Trophoblast cell (in vitro differentiated cells and primary cell): ENCODE data around the gene TEAD1.

ENCODE experiments used
- DNase-seq, 2 donors: peaks; one replicate each; pipeline ENCODE4 v3.0.0-alpha.2; 2016
- H2AFZ ChIP-seq: 2 replicates; pipeline ENCODE4 v1.6.1; 2013; ENCODE audit warnings: low read length, moderate library complexity, mild to moderate bottlenecking; ENCODE audit not compliant: insufficient read depth, poor library complexity
- H2AK5ac ChIP-seq: 2 replicates; pipeline ENCODE4 v1.6.1; 2013; ENCODE audit warnings: mild to moderate bottlenecking, low read length
- H2BK120ac ChIP-seq: 2 replicates; pipeline ENCODE4 v1.6.1; 2013; ENCODE audit warnings: low read length, mild to moderate bottlenecking, moderate library complexity; ENCODE audit not compliant: insufficient read depth, poor library complexity
- H2BK12ac ChIP-seq: 2 replicates; pipeline ENCODE4 v1.6.1; 2013; ENCODE audit warnings: mild to moderate bottlenecking, low read length, moderate library complexity
- H2BK5ac ChIP-seq: 2 replicates; pipeline ENCODE4 v1.6.1; 2013; ENCODE audit warnings: low read length, low read depth, moderate library complexity, mild to moderate bottlenecking; ENCODE audit not compliant: poor library complexity
- H3K14ac ChIP-seq: 2 replicates; pipeline ENCODE4 v1.6.1; 2013; ENCODE audit warnings: mild to moderate bottlenecking, low read length
- H3K18ac ChIP-seq: 2 replicates; pipeline ENCODE4 v1.6.1; 2013; ENCODE audit warnings: mild to moderate bottlenecking, low read length
- H3K23ac ChIP-seq: 2 replicates; pipeline ENCODE4 v1.6.1; 2013; ENCODE audit warnings: low read length
- H3K27ac ChIP-seq: 2 replicates; pipeline ENCODE4 v1.5.1; 2013; ENCODE audit warnings: low read depth, mild to moderate bottlenecking, inconsistent platforms, low read length, moderate library complexity
- H3K27me3 ChIP-seq: 2 replicates; pipeline ENCODE4 v1.6.1; 2013; ENCODE audit warnings: inconsistent platforms, mild to moderate bottlenecking, low read length, moderate library complexity; ENCODE audit not compliant: insufficient read depth
- H3K36me3 ChIP-seq, 2 experiments: 1 replicate in 1 of 2; 2 replicates in 1 of 2; pipeline ENCODE4 v1.6.1; 2013; ENCODE audit warnings: low read length in 2 of 2, mild to moderate bottlenecking in 2 of 2, moderate library complexity in 1 of 2; ENCODE audit not compliant: insufficient read depth in 2 of 2, control insufficient read depth in 1 of 2
- H3K4ac ChIP-seq: 2 replicates; pipeline ENCODE4 v1.6.1; 2013; ENCODE audit warnings: low read depth, mild to moderate bottlenecking, low read length, moderate library complexity
- H3K4me1 ChIP-seq, 2 experiments: 1 replicate in 1 of 2; 2 replicates in 1 of 2; pipeline ENCODE4 v1.6.1; 2013; ENCODE audit warnings: low read length in 2 of 2, mild to moderate bottlenecking in 2 of 2, moderate library complexity in 1 of 2; ENCODE audit not compliant: insufficient read depth in 2 of 2, control insufficient read depth in 1 of 2
- H3K4me2 ChIP-seq: 2 replicates; pipeline ENCODE4 v1.6.1; 2013; ENCODE audit warnings: inconsistent platforms, mild to moderate bottlenecking, low read length, moderate library complexity
- H3K4me3 ChIP-seq: 2 replicates; pipeline ENCODE4 v1.5.1; 2013; ENCODE audit warnings: mild to moderate bottlenecking, low read depth, low read length, inconsistent platforms
- H3K79me1 ChIP-seq: one replicate; pipeline ENCODE4 v1.6.1; 2013; ENCODE audit warnings: low read length
- H3K79me2 ChIP-seq: 2 replicates; pipeline ENCODE4 v1.6.1; 2013; ENCODE audit warnings: low read length, mild to moderate bottlenecking; ENCODE audit not compliant: control insufficient read depth, insufficient read depth, poor library complexity
- H3K9ac ChIP-seq: 2 replicates; pipeline ENCODE4 v1.6.1; 2013; ENCODE audit warnings: mild to moderate bottlenecking, low read length
- H3K9me3 ChIP-seq: 2 replicates; pipeline ENCODE4 v1.6.1; 2013; ENCODE audit warnings: low read depth, mild to moderate bottlenecking, control low read depth, inconsistent platforms, low read length; ENCODE audit not compliant: insufficient read depth
- H4K12ac ChIP-seq: 2 replicates; pipeline ENCODE4 v1.6.1; 2013; ENCODE audit warnings: low read depth, mild to moderate bottlenecking, low read length, moderate library complexity
- H4K8ac ChIP-seq: 2 replicates; pipeline ENCODE4 v1.6.1; 2013; ENCODE audit warnings: low read depth, mild to moderate bottlenecking, low read length, moderate library complexity
- H4K91ac ChIP-seq: one replicate; pipeline ENCODE4 v1.6.1; 2013; ENCODE audit warnings: low read depth, mild to moderate bottlenecking, low read length, moderate library complexity
- WGBS: extraction: QIAGEN DNeasy Blood & Tissue Kit; methylation state at CpG from one replicate; pipeline ENCODE4 v1.1.7; 2013; ENCODE audit warnings: missing lambda C conversion rate; ENCODE audit not compliant: insufficient read length, insufficient coverage; ENCODE audit errors: extremely low coverage; 5-methylcytosine and 5-hydroxymethylcytosine counted together

TEAD1 gene

DNA sequence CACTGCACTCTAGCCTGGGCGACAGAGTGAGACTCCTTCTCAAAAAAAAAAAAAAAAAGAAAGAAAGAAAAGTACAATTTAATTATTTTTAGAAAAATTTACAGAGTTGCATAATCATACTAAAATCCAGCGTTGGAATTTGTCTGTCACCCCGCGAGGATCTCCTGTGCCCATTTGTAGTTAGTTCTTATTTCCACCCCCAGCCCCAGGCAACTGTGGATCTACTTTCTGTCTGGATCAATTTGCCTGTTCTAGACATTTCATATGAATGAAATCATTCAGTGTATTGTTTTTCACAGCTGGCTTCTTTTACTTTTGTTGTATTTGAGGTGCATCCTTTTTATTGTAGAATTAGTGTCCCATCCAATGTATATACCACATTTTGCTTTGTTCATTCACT lies 232.3 kb downstream of the TEAD1 start:
- Histone ChIP-seq H3K4me2 (no peak overlapping the region), H3K9me3 (peaks cover 2% of the 10 kb centered on the region), H2AK5ac (no peak overlapping the region), H3K9ac (no peak overlapping the region), H2BK120ac (no peak overlapping the region), H3K79me2 (no peaks in the 10 kb centered on the region), H3K4me3 (no peak overlapping the region), H2AFZ (no peak overlapping the region), H4K91ac (no peak overlapping the region), H3K14ac (no peak overlapping the region), H4K12ac (no peak overlapping the region), H3K36me3 (peaks cover 13 to 28% of the 10 kb centered on the region in 2 experiments), H3K4ac (no peak overlapping the region), H2BK12ac (no peak overlapping the region), H3K23ac (no peak overlapping the region), H3K27ac (no peak overlapping the region), H3K79me1 (no peaks in the 10 kb centered on the region), H3K27me3 (no peaks in the 10 kb centered on the region), H2BK5ac (no peak overlapping the region), H3K4me1 (no peaks in the 10 kb centered on the region), H3K18ac (no peak overlapping the region), H4K8ac (no peak overlapping the region)
- no peak for DNase-seq
- WGBS, result no CpG with 5 or more reads among the region's 4 CpGs

DNA sequence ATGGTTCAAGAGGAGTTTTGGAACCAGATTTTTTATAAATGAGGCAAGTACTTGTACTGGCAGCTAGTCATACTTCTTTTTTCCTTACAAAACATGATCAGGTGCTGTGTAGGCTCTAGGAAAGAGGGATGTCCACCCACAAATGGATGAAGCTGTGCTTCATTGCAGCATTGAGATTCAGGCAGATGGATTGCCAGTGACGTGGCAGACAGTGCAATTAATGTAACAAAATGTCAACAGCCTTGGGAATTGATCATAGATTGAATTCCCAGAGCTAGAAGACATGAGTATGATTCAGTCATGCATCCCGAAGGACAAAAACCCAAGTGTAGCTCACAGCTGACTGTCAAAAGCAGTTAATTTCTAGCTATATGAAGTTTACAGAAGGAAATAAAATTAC lies 235.7 kb downstream of the TEAD1 start:
- no peak overlapping the region for H3K14ac ChIP-seq
- H2AFZ ChIP-seq, result no peak overlapping the region
- H2BK5ac ChIP-seq, result no peak overlapping the region

DNA sequence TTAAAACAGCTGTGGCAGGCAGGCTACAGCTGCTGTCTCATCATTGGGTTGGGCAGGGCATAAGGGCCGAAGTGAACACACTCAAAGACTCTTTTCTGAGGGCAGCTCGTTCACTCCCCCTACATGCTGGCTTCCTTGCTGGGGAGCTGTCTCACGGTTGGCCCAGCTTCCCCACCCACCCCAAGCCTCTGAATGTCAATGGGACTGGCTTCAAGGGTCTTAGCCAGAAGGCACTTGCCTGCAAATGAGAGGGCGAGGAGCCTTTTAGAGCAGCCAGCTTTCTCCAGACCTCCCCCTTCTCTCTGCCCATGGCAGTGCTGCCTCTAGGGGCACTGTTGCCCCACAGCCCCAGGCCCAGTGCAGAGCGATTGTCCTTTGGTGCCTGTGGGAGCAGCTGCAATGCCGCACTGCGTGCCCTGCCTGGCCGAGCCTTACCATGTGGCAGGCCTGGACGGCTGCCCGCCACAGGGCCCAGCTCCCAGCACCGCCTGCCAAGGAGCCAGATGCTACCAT lies 240.2 kb downstream of the TEAD1 start:
- Histone ChIP-seq H3K27ac (no peak overlapping the region), H3K4me2 (no peak overlapping the region), H3K9ac (no peak overlapping the region), H3K36me3 (peaks cover 12 to 29% of the 10 kb centered on the region in 2 experiments), H3K18ac (no peak overlapping the region), H2BK12ac (no peak overlapping the region), H4K8ac (no peak overlapping the region), H3K14ac (no peak overlapping the region), H2AFZ (no peak overlapping the region), H3K4me3 (no peak overlapping the region), H3K23ac (no peak overlapping the region), H2AK5ac (no peak overlapping the region), H3K79me2 (no peaks in the 10 kb centered on the region), H3K9me3 (no peaks in the 10 kb centered on the region), H3K79me1 (no peaks in the 10 kb centered on the region), H3K27me3 (no peaks in the 10 kb centered on the region), H3K4me1 (no peaks in the 10 kb centered on the region), H4K91ac (no peak overlapping the region), H2BK5ac (no peak overlapping the region), H2BK120ac (no peak overlapping the region), H4K12ac (no peak overlapping the region), H3K4ac (no peak overlapping the region)
- DNase-seq, result peak; percentile 20 to 61
- no CpG with 5 or more reads among the region's 11 CpGs for WGBS

More for the DNA sequence above, 235.7 kb downstream of the TEAD1 start:
- Histone ChIP-seq H3K9me3 (no peaks in the 10 kb centered on the region), H3K27ac (no peak overlapping the region), H4K8ac (no peak overlapping the region), H3K4ac (no peak overlapping the region), H3K4me1 (no peaks in the 10 kb centered on the region), H2BK120ac (no peak overlapping the region), H3K4me2 (no peak overlapping the region), H3K79me2 (no peaks in the 10 kb centered on the region), H3K27me3 (no peaks in the 10 kb centered on the region), H4K91ac (no peak overlapping the region), H3K9ac (no peak overlapping the region), H3K4me3 (no peak overlapping the region), H2BK12ac (no peak overlapping the region), H4K12ac (no peak overlapping the region), H3K23ac (no peak overlapping the region), H2AK5ac (no peak overlapping the region), H3K18ac (no peak overlapping the region), H3K36me3 (peaks cover 6 to 22% of the 10 kb centered on the region in 2 experiments), H3K79me1 (no peaks in the 10 kb centered on the region)
- WGBS, result no CpG with 5 or more reads among the region's 2 CpGs
- no peak for DNase-seq

DNA sequence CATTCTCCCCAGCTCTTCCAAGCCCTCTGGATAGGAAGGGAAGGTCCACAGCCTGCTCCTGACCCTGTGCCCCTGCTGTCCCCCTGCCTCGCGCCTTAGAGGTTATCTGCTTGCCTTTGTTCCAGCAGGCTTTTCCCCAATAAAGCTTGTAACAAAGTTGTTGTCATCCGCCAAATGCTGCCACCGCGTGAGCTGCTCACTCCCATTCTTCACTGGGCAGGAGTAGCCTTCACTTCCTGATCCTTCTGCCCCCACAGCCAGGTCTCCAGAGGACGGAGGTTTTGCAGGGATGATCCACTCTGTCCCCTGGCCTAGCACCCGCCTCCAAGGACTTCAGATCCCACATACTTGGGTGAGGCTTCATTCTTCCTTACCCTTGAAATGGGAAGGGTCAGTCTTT lies 240.9 kb downstream of the TEAD1 start:
- H2AFZ ChIP-seq, result no peak overlapping the region
- no peaks in the 10 kb centered on the region for H3K79me2 ChIP-seq
- H3K18ac ChIP-seq, result no peak overlapping the region
- H2AK5ac ChIP-seq, result no peak overlapping the region
- no peak overlapping the region for H3K27ac ChIP-seq
- no peak overlapping the region for H3K4me2 ChIP-seq
- no peak overlapping the region for H2BK12ac ChIP-seq
- no peak overlapping the region for H3K4ac ChIP-seq
- WGBS, result no CpG with 5 or more reads among the region's 7 CpGs
- H3K23ac ChIP-seq, result no peak overlapping the region
- H4K91ac ChIP-seq, result no peak overlapping the region
- no peak overlapping the region for H3K9ac ChIP-seq
- H4K12ac ChIP-seq, result no peak overlapping the region
- no peaks in the 10 kb centered on the region for H3K27me3 ChIP-seq
- H3K14ac ChIP-seq, result no peak overlapping the region
- DNase-seq, result no peak
- no peaks in the 10 kb centered on the region for H3K9me3 ChIP-seq
- no peak overlapping the region for H4K8ac ChIP-seq
- H3K79me1 ChIP-seq, result no peaks in the 10 kb centered on the region
- peaks cover 12 to 28% of the 10 kb centered on the region in 2 experiments for H3K36me3 ChIP-seq
- no peak overlapping the region for H2BK5ac ChIP-seq
- H2BK120ac ChIP-seq, result no peak overlapping the region
- H3K4me3 ChIP-seq, result no peak overlapping the region
- no peaks in the 10 kb centered on the region for H3K4me1 ChIP-seq
